Astrocyte (in vitro differentiated cells and primary cell): ENCODE measurements around the gene RGMB. TPM values are rescaled to one million over a fixed set of nuclear protein-coding genes. Genes with fewer than 3 reads are reported as not detected.

Experiments
- DNase-seq: peaks from one replicate; pipeline ENCODE4 v3.0.0-alpha.2; 2010; ENCODE audit warnings: low read depth
- FAIRE-seq: peaks from 2 replicates; lab custom pipeline; 2011; peaks lifted over from hg19 to GRCh38; lab: Jason Lieb, UNC
- H2AFZ ChIP-seq: 2 replicates; pipeline ENCODE4 v1.6.0; 2012; ENCODE audit warnings: low read depth, low read length, inconsistent platforms
- H3K27ac ChIP-seq: 2 replicates; pipeline ENCODE4 v1.5.1; 2011; ENCODE audit warnings: low read depth, low read length, inconsistent platforms
- H3K27me3 ChIP-seq: 2 replicates; pipeline ENCODE4 v1.6.0; 2011; ENCODE audit warnings: low read length, inconsistent platforms; ENCODE audit not compliant: insufficient read depth
- H3K36me3 ChIP-seq: 2 replicates; pipeline ENCODE4 v1.5.1; 2011; ENCODE audit warnings: low read length, inconsistent platforms; ENCODE audit not compliant: insufficient read depth
- H3K4me1 ChIP-seq: 2 replicates; pipeline ENCODE4 v1.5.1; 2011; ENCODE audit warnings: low read length, inconsistent platforms; ENCODE audit not compliant: insufficient read depth
- H3K4me2 ChIP-seq: 2 replicates; pipeline ENCODE4 v1.6.0; 2012; ENCODE audit warnings: low read length, inconsistent platforms
- H3K4me3 ChIP-seq: 2 replicates; pipeline ENCODE4 v1.5.1; 2011; ENCODE audit warnings: low read depth, mild to moderate bottlenecking, low read length, inconsistent platforms; ENCODE audit not compliant: insufficient read depth
- H3K79me2 ChIP-seq: 2 replicates; pipeline ENCODE4 v1.6.0; 2012; ENCODE audit warnings: mild to moderate bottlenecking, low read length, inconsistent platforms; ENCODE audit not compliant: insufficient read depth
- H3K9ac ChIP-seq: 2 replicates; pipeline ENCODE4 v1.6.0; 2012; ENCODE audit warnings: mild to moderate bottlenecking, low read length, inconsistent platforms
- H3K9me3 ChIP-seq: 2 replicates; pipeline ENCODE4 v1.5.1; 2012; ENCODE audit warnings: low read depth, mild to moderate bottlenecking, low read length, inconsistent platforms; ENCODE audit not compliant: insufficient read depth
- H4K20me1 ChIP-seq: 2 replicates; pipeline ENCODE4 v1.6.0; 2012; ENCODE audit warnings: low read length, inconsistent platforms; ENCODE audit not compliant: insufficient read depth
- H3K27ac Mint-ChIP-seq: one replicate; pipeline ENCODE4 v1.8.0; 2021; ENCODE audit warnings: mild to moderate bottlenecking, mixed read lengths; ENCODE audit not compliant: unreplicated experiment
- H3K27me3 Mint-ChIP-seq: one replicate; pipeline ENCODE4 v1.8.0; 2021; ENCODE audit warnings: low read depth, mixed read lengths; ENCODE audit not compliant: unreplicated experiment
- H3K36me3 Mint-ChIP-seq: one replicate; pipeline ENCODE4 v1.8.0; 2021; ENCODE audit warnings: low read depth, mixed read lengths; ENCODE audit not compliant: unreplicated experiment
- H3K4me1 Mint-ChIP-seq: one replicate; pipeline ENCODE4 v1.8.0; 2021; ENCODE audit warnings: low read depth, mixed read lengths; ENCODE audit not compliant: unreplicated experiment
- H3K4me3 Mint-ChIP-seq: one replicate; pipeline ENCODE4 v1.8.0; 2021; ENCODE audit warnings: mild to moderate bottlenecking, moderate library complexity, mixed read lengths; ENCODE audit not compliant: unreplicated experiment
- H3K9me3 Mint-ChIP-seq: one replicate; pipeline ENCODE4 v1.8.0; 2021; ENCODE audit warnings: mild to moderate bottlenecking, mixed read lengths; ENCODE audit not compliant: unreplicated experiment
- EZH2 ChIP-seq: IDR thresholded peaks from 2 replicates; pipeline ENCODE4 v1.6.1; 2012; ENCODE audit warnings: mild to moderate bottlenecking, low read length, inconsistent platforms; ENCODE audit not compliant: insufficient read depth
- total RNA-seq: library from RNA; stranded (reverse); gene quantifications from 2 replicates; pipeline ENCODE4 v1.2.1, GENCODE V29; 2021
- TF ChIP-seq, protein P1 (sequence below): IDR thresholded peaks from 2 replicates; pipeline ENCODE4 v1.5.1; 2011; ENCODE audit warnings: low read depth, mild to moderate bottlenecking, inconsistent platforms, low read length, moderate library complexity; ENCODE audit not compliant: insufficient read depth

Gene RGMB
- total RNA-seq, 1 donor from 2014 or later, result 48.7 TPM

DNA sequence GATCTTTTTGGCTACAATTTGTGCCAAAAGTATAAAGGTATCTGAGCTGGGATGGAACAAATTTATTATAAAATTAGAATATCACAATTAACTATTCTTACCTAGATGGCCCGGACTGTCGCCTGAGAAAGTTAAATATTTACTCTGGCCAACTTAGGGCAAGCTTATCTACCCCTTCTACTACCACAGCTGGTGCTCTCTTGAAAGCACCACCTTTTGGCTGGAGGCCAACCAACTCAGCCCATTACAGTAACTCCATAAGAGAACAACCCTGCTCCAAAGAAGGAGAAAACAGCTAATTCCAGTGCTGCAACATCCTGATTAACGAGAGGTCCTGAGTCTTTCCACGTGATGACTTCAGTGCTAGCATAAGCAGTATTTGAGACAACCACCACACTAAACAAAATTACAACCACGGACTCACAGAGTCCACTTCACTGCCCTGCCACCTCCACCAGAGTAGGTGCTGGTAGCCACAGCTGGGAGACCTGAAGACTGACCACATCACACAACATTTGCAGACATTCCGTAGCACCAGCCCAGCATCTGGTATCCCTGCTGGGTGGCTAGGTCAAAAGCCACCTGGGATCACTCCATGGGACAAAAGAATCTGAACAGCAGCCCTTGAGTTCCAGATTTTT lies 43.2 kb downstream of the RGMB start:
- Histone ChIP-seq H3K4me2 (no peak overlapping the region), H3K4me3 (no peak overlapping the region), H3K36me3 (no peaks in the 10 kb centered on the region), H3K79me2 (no peaks in the 10 kb centered on the region), H2AFZ (no peak overlapping the region), H4K20me1 (no peaks in the 10 kb centered on the region), H3K27me3 (no peaks in the 10 kb centered on the region), H3K27ac (no peak overlapping the region), H3K4me1 (no peaks in the 10 kb centered on the region), H3K9me3 (no peaks in the 10 kb centered on the region), H3K9ac (no peak overlapping the region)
- FAIRE-seq (no peak), DNase-seq (no peak)
- no peak overlapping the region for H3K4me3 Mint-ChIP-seq
- H3K27ac Mint-ChIP-seq, result peak overlapping the region; percentile 10
- no peaks in the 10 kb centered on the region for H3K27me3 Mint-ChIP-seq
- peaks cover 7% of the 10 kb centered on the region for H3K9me3 Mint-ChIP-seq
- H3K4me1 Mint-ChIP-seq, result peaks cover 4% of the 10 kb centered on the region
- TF ChIP-seq, protein P1, sequence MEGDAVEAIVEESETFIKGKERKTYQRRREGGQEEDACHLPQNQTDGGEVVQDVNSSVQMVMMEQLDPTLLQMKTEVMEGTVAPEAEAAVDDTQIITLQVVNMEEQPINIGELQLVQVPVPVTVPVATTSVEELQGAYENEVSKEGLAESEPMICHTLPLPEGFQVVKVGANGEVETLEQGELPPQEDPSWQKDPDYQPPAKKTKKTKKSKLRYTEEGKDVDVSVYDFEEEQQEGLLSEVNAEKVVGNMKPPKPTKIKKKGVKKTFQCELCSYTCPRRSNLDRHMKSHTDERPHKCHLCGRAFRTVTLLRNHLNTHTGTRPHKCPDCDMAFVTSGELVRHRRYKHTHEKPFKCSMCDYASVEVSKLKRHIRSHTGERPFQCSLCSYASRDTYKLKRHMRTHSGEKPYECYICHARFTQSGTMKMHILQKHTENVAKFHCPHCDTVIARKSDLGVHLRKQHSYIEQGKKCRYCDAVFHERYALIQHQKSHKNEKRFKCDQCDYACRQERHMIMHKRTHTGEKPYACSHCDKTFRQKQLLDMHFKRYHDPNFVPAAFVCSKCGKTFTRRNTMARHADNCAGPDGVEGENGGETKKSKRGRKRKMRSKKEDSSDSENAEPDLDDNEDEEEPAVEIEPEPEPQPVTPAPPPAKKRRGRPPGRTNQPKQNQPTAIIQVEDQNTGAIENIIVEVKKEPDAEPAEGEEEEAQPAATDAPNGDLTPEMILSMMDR, result no peak
- no peak for TF ChIP-seq EZH2
- H3K36me3 Mint-ChIP-seq, result peaks cover 6% of the 10 kb centered on the region

DNA sequence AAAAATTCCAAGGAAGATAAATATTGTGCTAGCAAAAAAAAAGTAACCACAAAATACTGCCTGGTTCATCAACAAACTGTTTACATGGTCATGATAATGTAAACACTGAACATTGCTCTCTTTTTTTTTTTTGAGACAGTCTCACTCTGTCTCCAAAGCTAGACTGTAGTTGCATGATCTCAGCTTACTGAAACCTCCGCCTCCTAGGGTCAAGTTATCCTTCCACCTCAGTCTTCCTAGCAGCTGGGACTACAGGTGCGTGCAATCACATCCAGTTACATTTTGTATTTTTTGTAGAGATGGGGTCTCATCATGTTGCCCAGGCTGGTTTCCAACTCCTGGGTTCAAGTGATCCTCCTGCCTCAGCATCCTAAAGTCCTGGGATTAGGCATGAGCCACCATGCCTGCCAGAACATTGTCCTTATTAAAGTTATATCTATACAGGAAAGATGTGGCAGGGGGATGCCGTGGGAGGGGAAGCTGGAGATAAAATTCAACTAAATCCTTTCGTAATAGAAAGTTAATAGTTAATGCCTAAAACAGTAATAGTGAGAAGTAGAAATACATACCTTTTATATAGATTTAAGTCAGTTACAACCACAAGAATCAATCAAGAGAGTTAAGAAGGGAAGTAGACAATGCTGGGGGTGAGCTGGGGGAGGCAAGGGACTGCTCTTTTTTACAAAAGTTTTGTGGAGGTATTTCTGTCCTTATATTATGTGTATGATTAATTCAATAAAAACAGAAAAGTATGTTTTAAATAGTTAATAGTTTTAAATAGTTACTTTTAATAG lies 52.3 kb downstream of the RGMB start:
- Histone ChIP-seq H3K4me2 (no peak overlapping the region), H3K79me2 (no peaks in the 10 kb centered on the region), H3K36me3 (no peaks in the 10 kb centered on the region), H2AFZ (no peak overlapping the region), H3K27me3 (no peaks in the 10 kb centered on the region), H3K27ac (no peak overlapping the region), H3K4me3 (no peak overlapping the region), H3K9me3 (no peaks in the 10 kb centered on the region), H4K20me1 (no peaks in the 10 kb centered on the region), H3K4me1 (no peaks in the 10 kb centered on the region), H3K9ac (no peak overlapping the region)
- DNase-seq (no peak), FAIRE-seq (no peak)
- H3K27me3 Mint-ChIP-seq, result no peaks in the 10 kb centered on the region
- no peak overlapping the region for H3K4me3 Mint-ChIP-seq
- H3K27ac Mint-ChIP-seq, result no peak overlapping the region
- no peaks in the 10 kb centered on the region for H3K4me1 Mint-ChIP-seq
- peaks cover 5% of the 10 kb centered on the region for H3K9me3 Mint-ChIP-seq
- H3K36me3 Mint-ChIP-seq, result peaks cover 6% of the 10 kb centered on the region
- TF ChIP-seq EZH2, result no peak

DNA sequence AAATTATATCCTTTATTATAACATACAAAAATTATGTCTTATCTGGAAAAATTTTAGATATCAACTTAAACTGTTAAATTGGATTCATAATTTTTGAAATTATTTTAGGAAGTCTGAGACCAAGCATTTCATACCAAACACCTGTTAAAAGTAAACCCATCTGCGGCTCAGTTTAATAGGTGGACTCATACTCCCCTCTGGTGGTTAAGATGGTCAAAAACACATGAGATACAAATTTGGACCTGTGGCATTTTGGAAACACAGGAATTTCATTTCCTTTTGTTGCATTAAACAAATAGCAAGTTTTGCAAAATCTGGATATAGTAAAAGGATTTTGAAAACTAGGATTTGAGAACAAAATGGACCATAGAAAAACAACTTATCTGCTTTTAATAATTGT lies 53.7 kb downstream of the RGMB start:
- Mint-ChIP-seq H3K27me3 (no peaks in the 10 kb centered on the region), H3K4me1 (no peaks in the 10 kb centered on the region), H3K36me3 (no peaks in the 10 kb centered on the region), H3K4me3 (no peak overlapping the region), H3K27ac (no peak overlapping the region), H3K9me3 (no peaks in the 10 kb centered on the region)
- Histone ChIP-seq H3K27ac (no peak overlapping the region), H3K27me3 (no peaks in the 10 kb centered on the region), H3K9me3 (no peaks in the 10 kb centered on the region), H3K4me1 (no peaks in the 10 kb centered on the region), H4K20me1 (no peaks in the 10 kb centered on the region), H3K36me3 (no peaks in the 10 kb centered on the region), H3K9ac (no peak overlapping the region), H2AFZ (no peak overlapping the region), H3K4me3 (no peak overlapping the region), H3K4me2 (no peak overlapping the region), H3K79me2 (no peaks in the 10 kb centered on the region)
- FAIRE-seq (peak; percentile 88), DNase-seq (peak; percentile 27)
- TF ChIP-seq, protein P1, result peak; percentile 61
- no peak for TF ChIP-seq EZH2
